Tibial nerve (tissue), 4 donors: Measurements from ENCODE around the gene SLC13A4. TPM values are rescaled to one million over a fixed set of nuclear protein-coding genes. Genes with fewer than 3 reads are reported as not detected.

Source experiments
- DNase-seq, 2 donors: peaks; one replicate each; pipeline ENCODE4 v3.0.0-alpha.2; 2019; ENCODE audit warnings: low spot score in 2 of 2
- H3K27ac ChIP-seq, 4 donors: fragments of 200-600 bp; sonication (generic) in 3 of 4; one replicate each; pipeline ENCODE4 v1.5.1; 2017 to 2019; ENCODE audit warnings: mild to moderate bottlenecking in 1 of 4
- H3K27me3 ChIP-seq, 2 donors: fragments of 200-600 bp; sonication (generic) in 1 of 2; one replicate each; pipeline versions ENCODE4 v1.5.1 to v1.6.0; 2017 to 2019
- H3K36me3 ChIP-seq, 3 donors: fragments of 200-600 bp; sonication (generic); one replicate each; pipeline ENCODE4 v1.5.1; 2018 to 2019
- H3K4me1 ChIP-seq, 4 donors: fragments of 200-600 bp; sonication (generic) in 3 of 4; one replicate each; pipeline ENCODE4 v1.5.1; 2017 to 2019
- H3K4me3 ChIP-seq, 4 donors: fragments of 200-600 bp; sonication (generic) in 3 of 4; one replicate each; pipeline ENCODE4 v1.5.1; 2017 to 2019; ENCODE audit warnings: mild to moderate bottlenecking in 1 of 4, moderate library complexity in 1 of 4
- H3K9me3 ChIP-seq, 4 donors: fragments of 200-600 bp; sonication (generic) in 3 of 4; one replicate each; pipeline ENCODE4 v1.5.1; 2017 to 2019
- CTCF ChIP-seq, 5 experiments: fragments of 200-600 bp in 3 of 5; fragments of 450-650 bp in 2 of 5; sonication (generic) in 3 of 5; IDR thresholded peaks; one replicate each; pipeline ENCODE4 v1.5.1; 2016 to 2019; ENCODE audit warnings: antibody characterized with exemption in 5 of 5, mild to moderate bottlenecking in 3 of 5, moderate library complexity in 2 of 5
- EP300 ChIP-seq, 2 donors: sonication (generic); formaldehyde crosslinking; IDR thresholded peaks; one replicate each; pipeline ENCODE4 v1.6.1; 2017; ENCODE audit warnings: antibody characterized with exemption in 2 of 2, mild to moderate bottlenecking in 1 of 2
- POLR2A ChIP-seq, 2 donors: fragments of 450-650 bp; IDR thresholded peaks; one replicate each; pipeline ENCODE4 v1.6.1; 2017; ENCODE audit warnings: antibody characterized with exemption in 2 of 2, mild to moderate bottlenecking in 2 of 2, moderate library complexity in 2 of 2
- WGBS, 2 donors: methylation state at CpG; one replicate each; pipeline ENCODE4 v1.1.5; 2018; 5-methylcytosine and 5-hydroxymethylcytosine counted together
- total RNA-seq, 4 donors: library from RNA; depleted of rRNA; stranded (reverse); fragments of >200 nt; gene quantifications; one replicate each; pipeline ENCODE4 v1.1.0, GENCODE V29; 2016

The SLC13A4 gene
- total RNA-seq, 4 donors from 2014 or later, result not detected

DNA sequence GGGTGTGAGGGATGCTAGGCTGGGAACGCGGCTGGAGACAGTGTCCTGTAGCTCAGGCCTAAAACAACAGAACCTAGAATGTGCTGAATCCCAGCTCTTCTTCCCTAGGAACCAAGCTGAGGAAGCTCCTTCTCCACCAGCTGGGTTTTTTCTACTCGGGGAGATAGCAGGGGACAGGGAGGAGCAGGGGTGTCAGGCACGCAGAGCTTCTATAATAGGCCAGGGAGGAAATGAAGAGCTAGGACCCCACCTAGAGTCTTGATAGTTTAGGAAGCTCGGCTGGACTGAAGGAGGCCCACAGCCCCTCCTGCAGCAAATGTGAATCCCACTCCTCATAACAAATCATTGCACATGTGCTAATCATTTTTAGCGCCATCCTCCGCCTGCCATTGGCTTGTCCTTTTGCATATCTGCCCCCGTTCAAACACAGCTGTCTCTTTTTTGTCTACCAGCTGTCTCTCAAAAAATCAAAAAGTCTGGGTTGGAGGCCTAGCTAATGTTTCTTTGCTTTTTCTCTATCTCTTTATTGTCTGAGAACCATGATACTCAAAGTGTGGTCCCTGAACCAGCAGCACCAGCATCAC is 44.7 kb upstream of the SLC13A4 start:
- TF ChIP-seq POLR2A (IDR thresholded peaks at IDR 0.05) (no peak), EP300 (IDR thresholded peaks at IDR 0.05) (no peak), CTCF (IDR thresholded peaks at IDR 0.05) (no peak)
- Histone ChIP-seq H3K4me1 (no peaks in the 10 kb centered on the region), H3K27me3 (no peaks in the 10 kb centered on the region), H3K27ac (no peak overlapping the region), H3K4me3 (no peak overlapping the region), H3K36me3 (no peaks in the 10 kb centered on the region), H3K9me3 (no peaks in the 10 kb centered on the region)
- 68 to 85% methylated on average over 8 of the region's 8 CpGs for WGBS, 2 donors
- no peak for DNase-seq

- Histone ChIP-seq H3K4me1 (no peaks in the 10 kb centered on the region), H3K36me3 (no peaks in the 10 kb centered on the region), H3K27me3 (no peaks in the 10 kb centered on the region), H3K27ac (no peak overlapping the region), H3K9me3 (no peaks in the 10 kb centered on the region), H3K4me3 (no peak overlapping the region)
- TF ChIP-seq CTCF (IDR thresholded peaks at IDR 0.05) (no peak), POLR2A (IDR thresholded peaks at IDR 0.05) (no peak), EP300 (IDR thresholded peaks at IDR 0.05) (no peak)
- 55 to 62% methylated on average over 4 of the region's 4 CpGs for WGBS, 2 donors
- DNase-seq, result no peak
Measured at GRCh38 chr7:135771961-135772638, 44.1 kb upstream of the SLC13A4 start.

DNA sequence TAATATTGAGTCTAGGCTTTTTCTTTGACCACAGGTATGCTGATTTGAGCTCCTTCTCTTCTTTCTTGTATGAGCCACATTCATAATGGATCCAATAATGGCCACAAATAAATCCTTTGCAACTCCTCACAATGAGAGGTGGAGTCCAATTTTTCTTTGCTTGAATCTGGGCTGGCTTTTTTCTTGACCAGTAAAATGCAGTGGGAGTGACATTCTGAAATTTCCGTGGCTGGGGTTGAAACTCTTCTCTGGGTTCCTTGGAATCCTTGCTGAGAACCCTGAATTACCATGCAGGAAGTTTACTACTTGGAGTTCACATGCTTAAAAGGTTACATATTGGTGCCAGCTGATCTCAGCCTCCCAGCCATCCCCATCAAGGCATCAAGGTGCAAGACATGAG is 43.1 kb upstream of the SLC13A4 start:
- TF ChIP-seq CTCF (IDR thresholded peaks at IDR 0.05) (no peak), POLR2A (IDR thresholded peaks at IDR 0.05) (no peak), EP300 (IDR thresholded peaks at IDR 0.05) (no peak)
- Histone ChIP-seq H3K36me3 (no peaks in the 10 kb centered on the region), H3K9me3 (no peaks in the 10 kb centered on the region), H3K27ac (no peak overlapping the region), H3K4me1 (no peaks in the 10 kb centered on the region), H3K27me3 (no peaks in the 10 kb centered on the region), H3K4me3 (no peak overlapping the region)
- WGBS, 2 donors, result 61 to 81% methylated on average over 1 of the region's 1 CpG
- DNase-seq, result no peak

DNA sequence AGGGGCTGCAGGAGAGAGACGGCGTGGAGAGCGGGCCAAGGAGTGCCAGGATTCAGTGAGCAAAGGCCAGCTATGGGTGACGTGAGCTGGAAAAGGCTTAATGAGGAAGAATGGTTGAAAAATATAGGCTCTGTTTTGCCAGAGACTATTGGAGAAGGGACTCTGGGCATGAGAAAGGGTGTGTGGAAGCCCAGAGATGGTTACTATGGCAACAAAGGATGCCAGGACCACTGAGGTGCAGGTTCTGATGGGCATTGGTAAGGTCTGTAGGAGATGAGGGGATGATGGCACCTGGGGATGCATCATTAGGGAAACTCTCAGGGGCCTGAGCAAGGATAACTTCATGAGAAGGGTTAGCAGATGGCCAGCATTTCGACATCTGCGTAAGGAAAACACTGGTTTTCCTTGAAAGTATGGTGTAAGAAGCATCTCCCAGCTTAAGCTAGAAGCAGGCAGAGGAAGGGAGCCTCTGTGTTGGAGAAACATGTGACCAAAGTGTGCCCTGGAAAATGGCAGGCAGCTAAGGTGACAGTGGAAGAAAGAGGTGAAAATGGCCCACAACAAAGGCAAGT is 42.2 kb upstream of the SLC13A4 start:
- TF ChIP-seq POLR2A (IDR thresholded peaks at IDR 0.05), result no peak
- no peak for TF ChIP-seq CTCF (IDR thresholded peaks at IDR 0.05)
- TF ChIP-seq EP300 (IDR thresholded peaks at IDR 0.05), result no peak
- Histone ChIP-seq H3K4me3 (no peak overlapping the region), H3K4me1 (no peaks in the 10 kb centered on the region), H3K36me3 (no peaks in the 10 kb centered on the region), H3K27ac (no peak overlapping the region), H3K27me3 (no peaks in the 10 kb centered on the region), H3K9me3 (no peaks in the 10 kb centered on the region)
- 87 to 92% methylated on average over 6 of the region's 6 CpGs for WGBS, 2 donors
- DNase-seq, result no peak
